Progenitor cell of endocrine pancreas (in vitro differentiated cells): Measurements from ENCODE around the gene TRAPPC2L. TPM values are rescaled to one million over a fixed set of nuclear protein-coding genes. Genes with fewer than 3 reads are reported as not detected.
"Not testable (repeated sequence)": the region's sequence is repeated elsewhere in the genome, so short reads cannot be mapped to it uniquely, and the experiment has no call there.

Experiments
- DNase-seq: peaks from one replicate; pipeline ENCODE4 v3.0.0; 2021; ENCODE audit warnings: low spot score; ENCODE audit not compliant: unreplicated experiment
- H3K27ac Mint-ChIP-seq: 2 replicates; pipeline ENCODE4 v1.8.0; 2021; ENCODE audit warnings: mild to moderate bottlenecking, moderate library complexity, mixed read lengths
- H3K27me3 Mint-ChIP-seq: 2 replicates; pipeline ENCODE4 v1.8.0; 2021; ENCODE audit warnings: mixed read lengths
- H3K36me3 Mint-ChIP-seq: 2 replicates; pipeline ENCODE4 v1.8.0; 2022; ENCODE audit warnings: mixed read lengths; ENCODE audit not compliant: insufficient read depth
- H3K4me1 Mint-ChIP-seq: 2 replicates; pipeline ENCODE4 v1.8.0; 2021; ENCODE audit warnings: low read depth, mixed read lengths
- H3K4me3 Mint-ChIP-seq: 2 replicates; pipeline ENCODE4 v1.8.0; 2021; ENCODE audit warnings: low read depth, mild to moderate bottlenecking, moderate library complexity, mixed read lengths
- H3K9me3 Mint-ChIP-seq: 2 replicates; pipeline ENCODE4 v1.8.0; 2021; ENCODE audit warnings: low read depth, mixed read lengths
- CTCF ChIP-seq: fragments of 200-600 bp; sonication (generic); IDR thresholded peaks from one replicate; pipeline ENCODE4 v1.5.0; 2021; ENCODE audit warnings: antibody characterized with exemption, mild to moderate bottlenecking; ENCODE audit not compliant: unreplicated experiment
- total RNA-seq: library from RNA; stranded (reverse); gene quantifications from 2 replicates; pipeline ENCODE4 v1.2.1, GENCODE V29; 2021

TRAPPC2L gene
- total RNA-seq, 1 donor from 2014 or later, result 74.9 TPM

GRCh38 chr16:88886845-88887521 is 30.1 kb downstream of the TRAPPC2L start:
- H3K27me3 Mint-ChIP-seq, result no peaks in the 10 kb centered on the region
- no peak for DNase-seq
- H3K27ac Mint-ChIP-seq, result no peak overlapping the region
- peaks cover 5% of the 10 kb centered on the region for H3K36me3 Mint-ChIP-seq
- H3K4me3 Mint-ChIP-seq, result no peak overlapping the region
- no peaks in the 10 kb centered on the region for H3K4me1 Mint-ChIP-seq
- no peak for TF ChIP-seq CTCF
- no peaks in the 10 kb centered on the region for H3K9me3 Mint-ChIP-seq

GRCh38 chr16:88888057-88888456 is 31.1 kb downstream of the TRAPPC2L start:
- peaks cover 5% of the 10 kb centered on the region for H3K36me3 Mint-ChIP-seq
- H3K4me1 Mint-ChIP-seq, result no peaks in the 10 kb centered on the region
- no peak overlapping the region for H3K4me3 Mint-ChIP-seq
- no peak for DNase-seq
- peak overlapping the region; percentile 84 for H3K27ac Mint-ChIP-seq
- TF ChIP-seq CTCF, result no peak
- H3K9me3 Mint-ChIP-seq, result no peaks in the 10 kb centered on the region
- H3K27me3 Mint-ChIP-seq, result no peaks in the 10 kb centered on the region

GRCh38 chr16:88888461-88889387 is 31.8 kb downstream of the TRAPPC2L start:
- H3K27me3 Mint-ChIP-seq, result no peaks in the 10 kb centered on the region

GRCh38 chr16:88889702-88890352 is 32.9 kb downstream of the TRAPPC2L start:
- not testable (repeated sequence) for H3K27me3 Mint-ChIP-seq, H3K27ac Mint-ChIP-seq, H3K4me3 Mint-ChIP-seq, H3K4me1 Mint-ChIP-seq, H3K36me3 Mint-ChIP-seq, H3K9me3 Mint-ChIP-seq, DNase-seq

More at GRCh38 chr16:88888461-88889387, 31.8 kb downstream of the TRAPPC2L start:
- no peak for DNase-seq
- TF ChIP-seq CTCF, result no peak
- no peak overlapping the region for H3K27ac Mint-ChIP-seq
- H3K9me3 Mint-ChIP-seq, result no peaks in the 10 kb centered on the region
- H3K4me3 Mint-ChIP-seq, result no peak overlapping the region
- H3K36me3 Mint-ChIP-seq, result peaks cover 3% of the 10 kb centered on the region
- no peaks in the 10 kb centered on the region for H3K4me1 Mint-ChIP-seq

- Mint-ChIP-seq H3K4me3 (no peak overlapping the region), H3K27me3 (no peaks in the 10 kb centered on the region), H3K36me3 (peaks cover 3% of the 10 kb centered on the region), H3K4me1 (no peaks in the 10 kb centered on the region), H3K27ac (no peak overlapping the region), H3K9me3 (no peaks in the 10 kb centered on the region)
- no peak for DNase-seq
- no peak for TF ChIP-seq CTCF
These were observed 34.2 kb downstream of the TRAPPC2L start for GRCh38 chr16:88891083-88891482.
